Astrocyte (in vitro differentiated cells and primary cell): ENCODE results near the gene NRDC.

Source experiments
- CTCF ChIP-seq: IDR thresholded peaks from 2 replicates; pipeline ENCODE4 v1.5.1; 2011; ENCODE audit warnings: low read depth, mild to moderate bottlenecking, inconsistent platforms, low read length, moderate library complexity; ENCODE audit not compliant: insufficient read depth
- EZH2 ChIP-seq: IDR thresholded peaks from 2 replicates; pipeline ENCODE4 v1.6.1; 2012; ENCODE audit warnings: mild to moderate bottlenecking, low read length, inconsistent platforms; ENCODE audit not compliant: insufficient read depth

DNA sequence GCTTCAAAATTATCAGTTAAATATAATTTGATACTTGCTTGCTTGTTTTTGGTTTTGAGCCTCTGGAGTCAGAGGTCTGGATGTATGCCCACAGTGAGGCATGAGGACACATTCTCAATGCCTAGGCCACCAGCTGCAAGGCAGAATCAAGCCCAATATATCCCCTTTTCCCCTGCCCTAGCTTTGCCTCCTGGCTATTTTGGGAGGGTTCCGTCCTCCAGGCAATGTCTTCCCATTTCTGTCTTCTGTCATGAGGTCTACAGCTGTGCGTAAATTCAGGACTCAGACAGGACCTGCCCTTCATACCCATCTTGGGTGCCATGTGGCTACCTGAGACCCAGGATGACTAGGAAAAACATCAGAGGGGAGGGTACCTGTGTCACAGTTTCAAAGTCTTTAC lies 19.2 kb downstream of the NRDC start:
- TF ChIP-seq CTCF = no peak
- no peak for TF ChIP-seq EZH2
